ENCODE results near the gene KCNK10.

DNA sequence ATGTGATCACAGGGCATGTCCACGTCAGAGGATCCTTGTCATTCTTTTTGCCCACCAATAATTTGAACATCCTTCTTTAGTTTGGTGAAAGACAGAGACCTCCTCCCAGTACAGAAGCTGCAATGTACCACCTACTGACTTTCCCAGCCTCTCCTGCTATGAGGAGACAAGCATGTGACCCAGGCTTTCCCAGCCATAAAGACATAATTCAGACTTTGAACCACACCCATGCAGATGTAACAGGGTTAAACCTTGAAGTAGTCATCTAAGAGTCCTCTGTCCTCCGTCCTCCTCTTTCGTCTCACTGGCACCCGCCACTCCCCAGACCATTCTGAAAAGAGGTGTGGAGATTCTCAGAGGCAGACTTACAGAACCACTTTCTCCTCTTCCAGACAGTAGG is 120.8 kb downstream of the KCNK10 start:
- TF ChIP-seq, protein P1, sequence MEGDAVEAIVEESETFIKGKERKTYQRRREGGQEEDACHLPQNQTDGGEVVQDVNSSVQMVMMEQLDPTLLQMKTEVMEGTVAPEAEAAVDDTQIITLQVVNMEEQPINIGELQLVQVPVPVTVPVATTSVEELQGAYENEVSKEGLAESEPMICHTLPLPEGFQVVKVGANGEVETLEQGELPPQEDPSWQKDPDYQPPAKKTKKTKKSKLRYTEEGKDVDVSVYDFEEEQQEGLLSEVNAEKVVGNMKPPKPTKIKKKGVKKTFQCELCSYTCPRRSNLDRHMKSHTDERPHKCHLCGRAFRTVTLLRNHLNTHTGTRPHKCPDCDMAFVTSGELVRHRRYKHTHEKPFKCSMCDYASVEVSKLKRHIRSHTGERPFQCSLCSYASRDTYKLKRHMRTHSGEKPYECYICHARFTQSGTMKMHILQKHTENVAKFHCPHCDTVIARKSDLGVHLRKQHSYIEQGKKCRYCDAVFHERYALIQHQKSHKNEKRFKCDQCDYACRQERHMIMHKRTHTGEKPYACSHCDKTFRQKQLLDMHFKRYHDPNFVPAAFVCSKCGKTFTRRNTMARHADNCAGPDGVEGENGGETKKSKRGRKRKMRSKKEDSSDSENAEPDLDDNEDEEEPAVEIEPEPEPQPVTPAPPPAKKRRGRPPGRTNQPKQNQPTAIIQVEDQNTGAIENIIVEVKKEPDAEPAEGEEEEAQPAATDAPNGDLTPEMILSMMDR (IDR thresholded peaks at IDR 0.05; ENCODE audit: borderline replicate concordance, extremely low read depth, low read length, poor library complexity, severe bottlenecking) = no peak
- no peak for TF ChIP-seq EZH2 (IDR thresholded peaks at IDR 0.05; ENCODE audit: borderline replicate concordance, low read depth, low read length, severe bottlenecking)

All from DND-41 (cell line).